ENCODE results near the gene DLGAP4. TPM values are rescaled to one million over a fixed set of nuclear protein-coding genes. Genes with fewer than 3 reads are reported as not detected.
A peak's percentile ranks its signal among the peaks of the same experiment; 100 is the strongest.

DLGAP4 gene
- total and polyA plus RNA-seq, 2 of the 13 experiments (the other 11 are each of a cell fraction or from before 2014, with no cell fraction given): 15.2 to 26.7 TPM

GRCh38 chr20:36271639-36272546 lies 34.2 kb upstream of the DLGAP4 start (continued):
- TF ChIP-seq ZNF281 (CRISPR knock-in tag; IDR thresholded peaks at IDR 0.05; ENCODE audit: borderline replicate concordance): no peak
- no peak for TF ChIP-seq ZNF274 (CRISPR knock-in tag; IDR thresholded peaks at IDR 0.05)
- no peak for TF ChIP-seq KLF13 (CRISPR knock-in tag; IDR thresholded peaks at IDR 0.05)
- TF ChIP-seq JDP2 (CRISPR knock-in tag; IDR thresholded peaks at IDR 0.05; ENCODE audit: borderline replicate concordance): no peak
- no peak for TF ChIP-seq CSRNP1 (CRISPR knock-in tag; IDR thresholded peaks at IDR 0.05)
- TF ChIP-seq KAT8 (CRISPR knock-in tag; IDR thresholded peaks at IDR 0.05): no peak
- no peak for TF ChIP-seq ZBTB7A (CRISPR knock-in tag; IDR thresholded peaks at IDR 0.05)
- no peak for TF ChIP-seq PBX3 (CRISPR knock-in tag; IDR thresholded peaks at IDR 0.05; ENCODE audit: borderline replicate concordance)
- no peak for TF ChIP-seq NFIC (IDR thresholded peaks at IDR 0.05; ENCODE audit: low read length)
- no peak for TF ChIP-seq MIXL1 (CRISPR knock-in tag; IDR thresholded peaks at IDR 0.05)
- TF ChIP-seq ZNF251 (CRISPR knock-in tag; IDR thresholded peaks at IDR 0.05): peak; percentile 30; the same call in 1 of the 2 replicates
- TF ChIP-seq SCMH1 (CRISPR knock-in tag; IDR thresholded peaks at IDR 0.05; ENCODE audit: borderline replicate concordance): no peak
- TF ChIP-seq CAMTA2 (CRISPR knock-in tag; IDR thresholded peaks at IDR 0.05; ENCODE audit: borderline replicate concordance): no peak
- no peak for TF ChIP-seq ZNF224 (CRISPR knock-in tag; IDR thresholded peaks at IDR 0.05)
- TF ChIP-seq MAZ (IDR thresholded peaks at IDR 0.05; ENCODE audit: borderline replicate concordance, low read depth, low read length): no peak
- no peak for TF ChIP-seq MAZ (CRISPR knock-in tag; IDR thresholded peaks at IDR 0.05; ENCODE audit: low read depth)
- no peak for TF ChIP-seq HMGXB3 (CRISPR knock-in tag; IDR thresholded peaks at IDR 0.05; ENCODE audit: borderline replicate concordance)
- no peak for TF ChIP-seq RFXANK (CRISPR knock-in tag; IDR thresholded peaks at IDR 0.05)

All from HepG2 (cell line).